Measurements from ENCODE around the gene PSMB4. TPM values are rescaled to one million over a fixed set of nuclear protein-coding genes. Genes with fewer than 3 reads are reported as not detected.
A peak's percentile ranks its signal among the peaks of the same experiment; 100 is the strongest.
"Not testable (repeated sequence)": the region's sequence is repeated elsewhere in the genome, so short reads cannot be mapped to it uniquely, and the experiment has no call there.

Gene PSMB4
- total RNA-seq: 148 TPM

GRCh38 chr1:151399324-151400171, at the start of gene PSMB4:
Gene PSMB4 (plus strand): TSS chr1:151399573. CDS start chr1:151399588, 15 bp downstream.
- H3K4me1 ChIP-seq (ENCODE audit: insufficient read depth, low read length): peaks cover 23% of the 10 kb centered on the region
- no peaks in the 10 kb centered on the region for H3K27me3 ChIP-seq (ENCODE audit: insufficient read depth, low read length)
- peak within 1 kb of the TSS; percentile 99 for H3K4me3 ChIP-seq (ENCODE audit: low read length)
- no peaks in the 10 kb centered on the region for H3K9me3 ChIP-seq (ENCODE audit: low read depth, low read length)

GRCh38 chr1:151350323-151350722, 49.0 kb upstream of the PSMB4 start:
- H3K9me3 ChIP-seq (ENCODE audit: low read depth, low read length); H3K4me3 ChIP-seq (ENCODE audit: low read length); H3K27me3 ChIP-seq (ENCODE audit: insufficient read depth, low read length): not testable (repeated sequence)
- peaks cover 21% of the 10 kb centered on the region for H3K4me1 ChIP-seq (ENCODE audit: insufficient read depth, low read length)

- Histone ChIP-seq H3K27me3 (ENCODE audit: insufficient read depth, low read length) (no peaks in the 10 kb centered on the region), H3K4me1 (ENCODE audit: insufficient read depth, low read length) (peaks cover 8% of the 10 kb centered on the region), H3K4me3 (ENCODE audit: low read length) (no peak overlapping the region), H3K9me3 (ENCODE audit: low read depth, low read length) (no peaks in the 10 kb centered on the region)
These were observed 47.2 kb upstream of the PSMB4 start for GRCh38 chr1:151352021-151352718.

- H3K4me3 ChIP-seq (ENCODE audit: low read length): no peak overlapping the region
- H3K27me3 ChIP-seq (ENCODE audit: insufficient read depth, low read length): no peaks in the 10 kb centered on the region
- no peaks in the 10 kb centered on the region for H3K4me1 ChIP-seq (ENCODE audit: insufficient read depth, low read length)
- no peaks in the 10 kb centered on the region for H3K9me3 ChIP-seq (ENCODE audit: low read depth, low read length)
These were observed 42.7 kb upstream of the PSMB4 start for GRCh38 chr1:151356696-151357095.

- no peaks in the 10 kb centered on the region for H3K9me3 ChIP-seq (ENCODE audit: low read depth, low read length)
- no peaks in the 10 kb centered on the region for H3K27me3 ChIP-seq (ENCODE audit: insufficient read depth, low read length)
These were observed 37.5 kb upstream of the PSMB4 start for GRCh38 chr1:151361883-151362282.

DNA sequence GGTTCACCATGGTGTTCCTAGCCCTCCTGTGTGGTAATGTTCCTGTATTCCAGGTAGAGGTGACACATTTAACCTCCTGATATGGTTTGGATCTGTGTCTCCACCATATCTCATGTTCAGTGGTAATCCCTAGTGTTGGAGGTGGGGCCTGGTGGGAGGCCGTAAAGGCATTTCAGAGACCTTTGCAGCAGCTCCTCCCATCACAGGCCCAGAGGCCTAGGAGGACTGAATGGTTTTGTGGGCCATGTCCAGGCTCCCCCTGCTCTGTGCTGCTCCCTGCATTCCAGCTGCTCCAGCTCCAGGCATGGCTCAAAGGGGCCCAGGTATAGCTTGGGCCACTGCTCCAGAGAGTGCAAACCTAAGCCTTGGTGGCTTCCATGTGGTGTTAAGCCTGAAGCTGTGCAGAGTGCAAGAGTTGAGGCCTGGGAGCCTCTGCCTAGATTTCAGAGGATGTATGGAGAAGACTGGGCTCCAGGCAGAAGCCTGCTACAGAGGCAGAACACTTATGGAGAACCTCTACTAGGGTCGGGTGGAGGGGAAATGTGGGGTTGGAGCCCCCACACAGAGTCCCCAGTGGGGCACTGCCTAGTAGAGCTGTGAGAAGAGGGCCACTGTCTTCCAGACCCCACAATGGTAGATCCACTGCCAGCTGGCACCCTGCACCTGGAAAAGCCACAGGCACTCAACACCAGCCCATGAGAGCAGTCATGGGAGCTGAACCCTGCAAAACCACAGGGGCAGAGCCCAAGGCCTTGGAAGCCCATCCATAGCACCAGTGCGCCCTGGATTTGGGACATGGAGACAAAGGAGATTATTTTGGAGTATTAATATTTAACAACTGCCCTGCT, 36.8 kb upstream of the PSMB4 start:
- H3K4me3 ChIP-seq (ENCODE audit: low read length): no peak overlapping the region
- no peaks in the 10 kb centered on the region for H3K9me3 ChIP-seq (ENCODE audit: low read depth, low read length)
- H3K4me1 ChIP-seq (ENCODE audit: insufficient read depth, low read length): no peaks in the 10 kb centered on the region

More at GRCh38 chr1:151361883-151362282, 37.5 kb upstream of the PSMB4 start:
- no peak overlapping the region for H3K4me3 ChIP-seq (ENCODE audit: low read length)
- no peaks in the 10 kb centered on the region for H3K4me1 ChIP-seq (ENCODE audit: insufficient read depth, low read length)

GRCh38 chr1:151364996-151365395, 34.4 kb upstream of the PSMB4 start:
- H3K27me3 ChIP-seq (ENCODE audit: insufficient read depth, low read length): no peaks in the 10 kb centered on the region
- no peaks in the 10 kb centered on the region for H3K9me3 ChIP-seq (ENCODE audit: low read depth, low read length)
- no peak overlapping the region for H3K4me3 ChIP-seq (ENCODE audit: low read length)
- H3K4me1 ChIP-seq (ENCODE audit: insufficient read depth, low read length): peaks cover 8% of the 10 kb centered on the region

More for the DNA sequence above, 36.8 kb upstream of the PSMB4 start:
- no peaks in the 10 kb centered on the region for H3K27me3 ChIP-seq (ENCODE audit: insufficient read depth, low read length)

DNA sequence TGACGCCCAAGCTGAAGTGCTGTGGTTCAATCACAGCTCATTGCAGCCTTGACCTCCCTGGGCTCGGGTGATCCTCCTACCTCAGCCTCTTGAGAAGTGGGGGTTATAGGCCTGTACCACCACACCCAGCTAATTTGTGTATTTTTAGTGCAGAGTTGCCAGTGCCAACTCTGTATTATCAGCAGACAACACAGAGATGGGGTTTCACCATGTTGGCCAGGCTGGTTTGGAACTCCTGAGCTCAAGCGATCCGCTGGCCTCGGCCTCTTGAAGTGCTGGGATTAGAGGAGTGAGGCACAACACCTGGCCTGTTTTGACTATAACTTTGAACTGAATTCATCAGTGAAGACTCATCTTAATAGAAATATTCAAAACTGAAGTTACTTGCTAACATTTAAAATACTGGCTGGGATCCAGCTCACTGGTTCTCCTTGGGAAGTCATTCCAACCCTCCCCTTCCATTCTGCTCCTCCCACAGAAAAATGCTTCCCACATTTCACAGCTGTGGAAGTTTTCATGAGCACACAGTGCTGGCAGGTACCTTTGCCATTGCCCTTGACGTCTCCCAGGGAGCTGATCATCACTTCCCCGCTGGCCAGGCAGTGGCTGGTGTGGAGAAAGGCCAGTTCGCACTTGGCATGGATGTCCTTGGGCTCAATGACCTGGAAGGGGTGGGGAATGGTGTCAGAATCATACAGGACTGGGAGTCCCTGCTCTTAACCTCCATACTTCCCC, 31.5 kb upstream of the PSMB4 start:
- Histone ChIP-seq H3K4me1 (ENCODE audit: insufficient read depth, low read length) (peaks cover 14% of the 10 kb centered on the region), H3K4me3 (ENCODE audit: low read length) (no peak overlapping the region), H3K9me3 (ENCODE audit: low read depth, low read length) (no peaks in the 10 kb centered on the region), H3K27me3 (ENCODE audit: insufficient read depth, low read length) (no peaks in the 10 kb centered on the region)

GRCh38 chr1:151368393-151369301, 30.7 kb upstream of the PSMB4 start:
- Histone ChIP-seq H3K9me3 (ENCODE audit: low read depth, low read length) (no peaks in the 10 kb centered on the region), H3K27me3 (ENCODE audit: insufficient read depth, low read length) (no peaks in the 10 kb centered on the region), H3K4me3 (ENCODE audit: low read length) (no peak overlapping the region), H3K4me1 (ENCODE audit: insufficient read depth, low read length) (peaks cover 14% of the 10 kb centered on the region)

DNA sequence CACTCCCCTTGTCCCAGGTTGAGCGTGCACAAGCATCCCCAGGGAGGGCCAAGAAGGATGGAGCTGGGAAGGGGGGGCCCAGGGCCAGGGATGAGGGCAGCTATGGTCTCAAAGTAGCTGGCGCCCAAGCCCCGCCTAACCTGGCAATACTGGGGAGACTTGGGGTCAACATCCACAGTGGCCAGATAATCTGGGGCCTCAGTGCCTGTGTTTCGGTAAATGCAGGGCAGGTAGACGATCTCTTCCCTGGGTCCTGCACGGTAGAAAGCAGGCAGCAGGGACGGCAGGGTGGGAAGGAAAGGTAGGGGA, 30.1 kb upstream of the PSMB4 start:
- no peak overlapping the region for H3K4me3 ChIP-seq (ENCODE audit: low read length)
- H3K27me3 ChIP-seq (ENCODE audit: insufficient read depth, low read length): no peaks in the 10 kb centered on the region
- H3K9me3 ChIP-seq (ENCODE audit: low read depth, low read length): no peaks in the 10 kb centered on the region
- peaks cover 14% of the 10 kb centered on the region for H3K4me1 ChIP-seq (ENCODE audit: insufficient read depth, low read length)

DNA sequence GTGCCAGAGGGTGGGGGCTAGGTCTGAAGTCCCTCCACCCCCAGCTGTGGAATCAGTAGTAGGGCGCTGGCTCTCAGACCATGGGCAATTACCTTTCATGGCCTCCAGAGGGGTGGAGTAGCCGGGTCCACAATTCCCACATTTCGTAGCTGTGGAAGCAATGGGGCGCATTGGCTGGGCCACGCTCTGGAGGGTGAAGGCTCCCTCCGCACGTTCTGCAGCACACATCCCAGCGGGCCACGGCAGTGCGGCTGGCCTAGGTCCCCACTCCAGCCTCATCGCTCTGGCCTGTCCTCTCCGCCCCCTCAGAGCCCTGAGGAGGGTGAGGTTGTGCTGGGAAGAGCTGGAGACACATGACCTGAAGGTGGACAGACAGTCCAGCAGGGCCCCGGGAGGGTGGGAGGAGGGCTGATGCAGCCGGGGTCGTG, 29.7 kb upstream of the PSMB4 start:
- Histone ChIP-seq H3K27me3 (ENCODE audit: insufficient read depth, low read length) (no peaks in the 10 kb centered on the region), H3K9me3 (ENCODE audit: low read depth, low read length) (no peaks in the 10 kb centered on the region), H3K4me3 (ENCODE audit: low read length) (no peak overlapping the region), H3K4me1 (ENCODE audit: insufficient read depth, low read length) (peaks cover 14% of the 10 kb centered on the region)

DNA sequence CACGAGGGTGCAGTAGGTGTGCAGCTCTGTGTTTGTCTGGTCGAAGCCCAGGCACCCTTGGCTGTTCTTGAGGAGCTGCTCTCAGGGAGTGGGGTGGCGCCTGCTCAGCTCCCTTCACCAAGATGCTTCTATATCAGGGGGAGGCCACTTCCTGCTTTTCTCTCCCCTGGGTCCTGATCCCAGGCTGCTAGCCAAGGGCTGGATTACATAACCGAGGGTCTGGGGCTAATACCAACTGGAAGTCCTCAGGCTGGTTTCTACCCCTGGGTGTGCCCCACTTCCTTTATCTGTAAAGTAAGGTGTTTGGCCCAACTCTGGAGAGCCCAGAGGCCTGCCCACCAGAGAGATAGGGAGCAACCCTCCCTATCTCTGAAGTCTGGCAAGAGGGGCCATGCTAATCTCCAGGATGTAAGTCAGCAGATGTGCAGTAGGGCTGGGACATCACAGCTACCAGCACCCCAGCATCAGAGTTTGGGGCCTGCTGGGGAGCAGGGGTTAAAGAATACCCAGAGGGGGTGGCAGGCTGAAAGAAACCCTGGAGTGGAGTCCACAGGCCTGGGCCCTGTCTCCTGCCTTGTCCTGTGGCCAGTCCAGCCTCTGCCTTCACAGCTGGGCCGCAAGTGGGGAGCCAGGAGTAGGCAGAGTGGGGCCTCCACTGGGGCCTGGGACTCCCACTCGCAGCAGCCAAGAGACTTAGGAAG, 29.0 kb upstream of the PSMB4 start:
- Histone ChIP-seq H3K4me1 (ENCODE audit: insufficient read depth, low read length) (peaks cover 14% of the 10 kb centered on the region), H3K9me3 (ENCODE audit: low read depth, low read length) (no peaks in the 10 kb centered on the region), H3K27me3 (ENCODE audit: insufficient read depth, low read length) (no peaks in the 10 kb centered on the region), H3K4me3 (ENCODE audit: low read length) (no peak overlapping the region)

- Histone ChIP-seq H3K27me3 (ENCODE audit: insufficient read depth, low read length) (no peaks in the 10 kb centered on the region), H3K9me3 (ENCODE audit: low read depth, low read length) (no peaks in the 10 kb centered on the region), H3K4me3 (ENCODE audit: low read length) (no peak overlapping the region), H3K4me1 (ENCODE audit: insufficient read depth, low read length) (peaks cover 14% of the 10 kb centered on the region)
These were observed 27.9 kb upstream of the PSMB4 start for GRCh38 chr1:151371370-151372057.
